ENCODE measurements around the gene CCNB3. TPM values are rescaled to one million over a fixed set of nuclear protein-coding genes. Genes with fewer than 3 reads are reported as not detected.

CCNB3 gene
- under 1 TPM; 0.25 to 0.51 TPM for total RNA-seq

GRCh38 chrX:50204364-50204899, at the start of gene CCNB3:
Gene CCNB3 (plus strand): TSS chrX:50204765. CDS start chrX:50285164, 80,399 bp downstream.
- Mint-ChIP-seq H3K27me3 (no peaks in the 10 kb centered on the region), H3K4me1 (ENCODE audit: low read depth) (peaks cover 7% of the 10 kb centered on the region), H3K27ac (peak within 1 kb of the TSS; percentile 92), H3K4me3 (peak within 1 kb of the TSS; percentile 73), H3K9me3 (no peaks in the 10 kb centered on the region), H3K36me3 (ENCODE audit: low read depth) (no peaks in the 10 kb centered on the region)
- intact Hi-C loops (cut with micrococcal nuclease): no loop called here
- POLR2A ChIA-PET: no interaction called here
- CTCF ChIA-PET: interaction anchor here (0.6 to 0.9 kb wide), 6 partner anchors 103 to 288 kb away, joined by 3 to 5 read pairs (median 4); partner anchors contain the start of gene CLCN5
- DNase-seq (peak; percentile 80), ATAC-seq (peak; percentile 97)
- peak; percentile 31 for TF ChIP-seq CTCF (IDR thresholded peaks at IDR 0.05)

GRCh38 chrX:50157545-50158135, 46.9 kb upstream of the CCNB3 start:
- Mint-ChIP-seq H3K9me3 (no peaks in the 10 kb centered on the region), H3K36me3 (ENCODE audit: low read depth) (no peaks in the 10 kb centered on the region), H3K4me1 (ENCODE audit: low read depth) (no peaks in the 10 kb centered on the region), H3K27me3 (no peaks in the 10 kb centered on the region), H3K4me3 (no peak overlapping the region), H3K27ac (no peak overlapping the region)
- no peak for TF ChIP-seq CTCF (IDR thresholded peaks at IDR 0.05)
- DNase-seq (no peak), ATAC-seq (no peak)
- ChIA-PET POLR2A (no interaction called here), CTCF (no interaction called here)
- intact Hi-C loops (cut with micrococcal nuclease): no loop called here

GRCh38 chrX:50158593-50158992, 46.0 kb upstream of the CCNB3 start:
- Mint-ChIP-seq H3K36me3 (ENCODE audit: low read depth) (no peaks in the 10 kb centered on the region), H3K4me3 (no peak overlapping the region), H3K4me1 (ENCODE audit: low read depth) (no peaks in the 10 kb centered on the region), H3K27ac (no peak overlapping the region), H3K9me3 (no peaks in the 10 kb centered on the region), H3K27me3 (no peaks in the 10 kb centered on the region)
- no peak for DNase-seq
- ChIA-PET CTCF (no interaction called here), POLR2A (no interaction called here)
- no peak for TF ChIP-seq CTCF (IDR thresholded peaks at IDR 0.05)
- intact Hi-C loops (cut with micrococcal nuclease): no loop called here
- ATAC-seq: no peak

- DNase-seq: no peak
- intact Hi-C loops (cut with micrococcal nuclease): no loop called here
Observed at GRCh38 chrX:50161127-50161526, 43.4 kb upstream of the CCNB3 start.

More at GRCh38 chrX:50161127-50161526, 43.4 kb upstream of the CCNB3 start:
- no peaks in the 10 kb centered on the region for H3K9me3 Mint-ChIP-seq
- H3K36me3 Mint-ChIP-seq (ENCODE audit: low read depth): no peaks in the 10 kb centered on the region
- CTCF ChIA-PET: no interaction called here
- no peak for TF ChIP-seq CTCF (IDR thresholded peaks at IDR 0.05)
- no peak overlapping the region for H3K27ac Mint-ChIP-seq
- no peaks in the 10 kb centered on the region for H3K4me1 Mint-ChIP-seq (ENCODE audit: low read depth)
- no peak for ATAC-seq
- H3K27me3 Mint-ChIP-seq: no peaks in the 10 kb centered on the region
- POLR2A ChIA-PET: no interaction called here
- H3K4me3 Mint-ChIP-seq: no peak overlapping the region

Measured in activated CD8-positive, alpha-beta T cell treated with anti-CD3 and anti-CD28 coated beads for 36 hours (primary cell).